ENCODE measurements around the gene ANO10.
"Not testable (repeated sequence)": the region's sequence is repeated elsewhere in the genome, so short reads cannot be mapped to it uniquely, and the experiment has no call there.

ANO10 gene

DNA sequence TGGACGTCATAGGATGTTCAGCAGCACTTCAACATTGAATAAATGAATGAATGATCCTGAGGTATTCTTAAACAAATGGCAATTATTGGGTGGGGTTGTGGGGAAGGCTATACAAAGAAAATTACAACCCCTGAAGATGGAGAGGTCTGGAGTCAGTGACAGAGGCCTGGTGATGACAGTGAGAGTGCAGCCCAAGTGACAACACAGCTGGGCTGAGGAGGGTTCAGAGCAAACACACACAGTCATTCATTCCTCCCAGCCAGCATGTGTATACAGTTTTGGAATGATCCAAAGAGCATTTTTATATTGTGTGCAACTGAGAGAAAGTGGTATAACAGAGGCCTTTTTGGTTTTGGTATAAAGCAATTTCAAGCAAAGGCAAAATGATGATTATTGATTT is 148.1 kb downstream of the ANO10 start:
- DNase-seq (ENCODE audit: low read depth in 3 of 3) = no peak

DNA sequence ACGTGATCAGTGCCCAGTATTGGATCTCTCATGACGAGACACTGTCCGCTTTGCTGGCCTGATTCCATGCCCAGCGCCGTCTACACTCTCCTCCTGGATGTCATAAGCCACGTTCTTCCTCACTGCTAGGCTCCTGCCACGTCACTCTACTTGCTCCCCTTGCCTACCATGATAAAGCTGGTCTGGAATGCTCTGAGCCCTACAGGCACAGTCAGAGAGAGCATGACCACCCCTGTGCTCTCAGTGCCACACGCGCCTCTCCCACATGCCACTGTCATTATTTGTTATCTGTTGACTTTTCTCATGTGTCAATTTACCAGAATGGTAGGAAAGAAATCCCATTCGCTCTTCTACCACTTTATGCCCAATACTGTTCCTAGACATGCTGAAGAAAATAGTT is 148.6 kb downstream of the ANO10 start:
- DNase-seq (ENCODE audit: low read depth in 3 of 3) = no peak

DNA sequence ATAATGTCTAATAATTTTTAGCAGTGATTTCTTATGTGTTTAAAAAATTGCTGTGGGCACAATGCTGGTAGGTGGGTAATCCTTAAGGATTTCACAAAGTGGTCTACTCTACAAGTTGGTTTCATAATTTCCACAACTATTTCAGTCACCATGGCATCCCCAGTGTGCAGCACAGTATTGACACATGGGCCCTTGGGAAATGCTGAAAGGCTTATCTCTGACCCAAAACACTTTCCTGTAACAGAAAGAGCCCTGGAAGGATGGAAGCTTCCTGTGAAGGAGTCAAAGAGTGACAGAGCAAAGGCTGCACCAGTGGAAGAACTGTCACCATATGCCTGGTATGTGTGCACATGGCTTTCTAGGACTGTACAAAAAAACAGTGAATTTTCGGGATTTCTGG is 153.7 kb downstream of the ANO10 start:
- DNase-seq (ENCODE audit: low read depth in 3 of 3) = no peak

DNA sequence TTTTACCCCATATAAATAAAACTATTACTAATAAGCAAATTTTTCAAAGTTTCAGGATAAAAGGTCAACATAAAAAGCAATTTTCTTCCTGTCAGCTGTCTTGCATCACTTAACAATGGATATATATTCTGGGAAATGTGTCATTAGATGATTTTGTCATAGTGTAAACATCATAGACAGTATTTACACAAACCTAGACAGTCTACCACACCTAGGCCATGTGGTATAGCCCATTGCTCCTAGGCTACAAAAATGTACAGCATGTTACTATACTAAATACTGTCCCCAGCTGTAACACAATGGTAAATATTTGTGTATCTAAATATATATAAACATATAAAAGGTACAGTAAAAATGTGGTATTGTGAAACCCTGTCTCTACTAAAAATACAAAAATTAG is 156.7 kb downstream of the ANO10 start:
- no peak for DNase-seq (ENCODE audit: low read depth in 3 of 3)

GRCh38 chr3:43462566-43462965 is 159.2 kb downstream of the ANO10 start:
- DNase-seq (ENCODE audit: low read depth in 3 of 3) = not testable (repeated sequence)

DNA sequence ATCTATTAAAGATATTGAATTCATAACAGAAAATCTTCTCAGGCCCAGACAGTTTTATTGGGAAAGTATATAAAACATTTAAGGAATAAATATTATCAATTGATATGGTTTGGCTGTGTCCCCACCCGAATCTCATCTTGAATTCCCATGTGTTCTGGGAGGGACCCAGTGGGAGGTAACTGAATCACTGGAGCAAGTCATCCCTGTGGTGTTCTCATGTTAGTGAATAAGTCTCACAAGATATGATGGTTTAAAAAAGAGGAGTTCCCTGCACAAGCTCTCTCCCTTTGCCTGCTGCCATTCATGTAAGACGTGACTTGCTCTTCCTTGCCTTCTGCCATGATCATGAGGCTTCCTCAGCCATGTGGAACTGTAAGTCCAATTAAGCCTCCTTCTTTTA is 160.5 kb downstream of the ANO10 start:
- no peak for DNase-seq (ENCODE audit: low read depth in 3 of 3)

- not testable (repeated sequence) for DNase-seq (ENCODE audit: low read depth in 3 of 3)
Measured at GRCh38 chr3:43457038-43457437, 164.8 kb downstream of the ANO10 start.

- DNase-seq (ENCODE audit: low read depth in 3 of 3) = no peak
Measured at GRCh38 chr3:43455233-43455632, 166.6 kb downstream of the ANO10 start.

DNA sequence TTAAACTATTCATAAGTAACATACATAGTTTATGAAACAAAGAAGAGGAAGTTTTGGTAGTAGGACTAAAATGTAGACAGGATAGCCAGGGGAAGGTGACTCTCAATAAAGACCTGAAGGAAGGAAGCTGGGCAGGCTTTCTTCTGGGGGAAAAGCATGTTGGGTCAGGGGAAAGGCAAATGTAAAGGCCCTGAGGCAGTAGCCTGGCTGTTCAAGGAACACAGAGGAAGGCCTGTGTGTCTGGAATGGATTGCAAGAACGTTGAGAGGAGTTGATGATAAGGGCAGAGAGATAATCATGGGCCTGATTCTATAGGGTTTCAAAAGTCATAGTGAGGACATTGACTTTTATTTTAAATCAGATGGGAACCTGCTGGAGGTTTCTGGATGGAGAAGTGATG is 167.8 kb downstream of the ANO10 start:
- no peak for DNase-seq (ENCODE audit: low read depth in 3 of 3)

- DNase-seq (ENCODE audit: low read depth in 3 of 3) = no peak
Measured at GRCh38 chr3:43451670-43452254, 170.0 kb downstream of the ANO10 start.

GRCh38 chr3:43448098-43448497 is 173.7 kb downstream of the ANO10 start:
- no peak for DNase-seq (ENCODE audit: low read depth in 3 of 3)

GRCh38 chr3:43445820-43446219 is 176.0 kb downstream of the ANO10 start:
- DNase-seq (ENCODE audit: low read depth in 3 of 3) = no peak

DNA sequence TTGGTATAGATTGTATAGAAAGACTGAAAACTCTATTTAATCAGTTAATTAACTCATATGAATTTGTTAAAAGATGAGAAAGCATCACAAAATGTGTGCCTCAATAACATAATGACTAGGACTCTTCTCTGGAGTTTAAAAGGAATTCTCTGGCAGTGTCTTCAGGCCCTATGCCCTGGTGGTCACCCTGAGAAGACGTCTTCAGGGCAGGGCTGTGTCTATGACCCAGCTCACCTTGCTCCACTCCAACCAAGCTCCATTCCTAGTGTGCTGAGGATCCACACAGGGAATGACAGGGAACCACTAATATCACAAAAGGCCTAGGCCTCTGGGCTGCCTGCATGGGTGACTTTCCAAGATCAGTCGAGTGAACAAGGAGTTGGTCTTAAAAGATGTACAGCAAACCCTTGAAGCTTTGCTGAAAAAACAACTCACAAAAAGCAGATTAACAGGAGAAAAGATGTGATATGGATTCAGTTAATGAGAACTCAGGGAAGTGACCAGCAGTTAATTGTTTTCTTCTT is 178.9 kb downstream of the ANO10 start:
- DNase-seq (ENCODE audit: low read depth in 3 of 3) = no peak

DNA sequence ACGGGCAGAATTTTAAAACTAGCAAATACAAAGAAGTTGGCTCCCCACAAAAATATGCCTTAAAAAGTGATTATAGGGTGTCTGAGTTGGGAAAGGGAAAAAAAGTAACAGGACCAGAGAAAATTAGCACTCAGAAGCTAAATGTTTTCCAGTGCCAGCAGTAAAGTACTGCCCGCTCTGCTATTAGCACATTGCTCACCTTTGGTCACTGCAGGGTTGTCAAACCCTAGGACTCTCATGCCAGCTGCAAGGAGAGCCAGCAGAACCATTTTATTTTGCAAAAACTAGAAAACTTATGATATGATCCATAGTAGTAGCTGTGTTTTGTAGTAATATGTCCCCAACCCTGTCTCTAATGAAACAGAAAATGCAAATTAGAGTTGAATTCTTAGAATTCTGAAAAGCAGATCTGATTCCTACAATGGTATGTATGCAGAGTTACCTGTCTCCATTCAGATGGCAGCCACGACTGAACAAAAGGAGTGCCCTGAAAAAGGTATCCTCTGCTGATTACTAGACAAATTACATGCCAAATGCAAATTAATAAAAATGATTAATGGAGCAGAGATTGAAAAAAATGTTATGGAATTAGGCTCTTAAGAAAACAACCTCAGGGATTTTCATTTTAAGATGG is 185.2 kb downstream of the ANO10 start:
- DNase-seq (ENCODE audit: low read depth in 3 of 3) = no peak

DNA sequence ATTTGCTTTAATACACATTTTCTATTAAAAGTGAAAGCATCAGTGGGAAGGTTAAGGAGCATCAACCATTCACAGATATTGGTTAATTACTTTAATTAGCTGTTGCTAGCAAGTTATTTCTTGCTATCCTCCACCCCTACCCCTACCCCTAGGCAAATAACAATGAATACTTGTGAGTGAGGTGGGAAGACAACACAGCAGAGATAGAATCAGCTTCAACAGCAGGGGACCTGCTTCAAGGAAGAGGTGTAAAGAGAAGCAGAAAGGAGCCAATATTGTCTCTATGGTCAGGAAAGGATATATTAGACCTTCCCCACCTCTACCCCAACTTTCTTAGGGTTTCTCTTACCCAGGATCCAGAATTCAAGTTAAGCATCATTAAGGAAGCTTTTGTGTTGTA is 186.1 kb downstream of the ANO10 start:
- no peak for DNase-seq (ENCODE audit: low read depth in 3 of 3)

DNA sequence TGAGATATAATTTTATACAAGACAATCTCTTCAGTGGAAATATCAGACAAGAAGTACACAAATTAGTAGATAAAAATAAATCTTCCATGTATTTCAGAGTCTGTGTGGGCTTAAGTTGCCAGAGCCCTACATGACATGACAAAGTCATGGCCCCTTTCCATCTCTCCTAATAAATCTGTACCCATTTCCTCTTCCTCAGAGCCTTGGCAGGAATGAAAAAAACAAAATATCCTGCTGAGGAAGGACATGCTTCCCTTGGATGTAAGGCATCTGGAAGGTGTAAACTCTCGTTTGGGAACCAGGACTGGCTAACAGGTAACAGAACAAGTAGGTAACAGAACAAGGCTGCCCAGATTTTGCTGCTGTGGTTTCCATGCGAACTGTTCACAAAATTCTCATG is 187.4 kb downstream of the ANO10 start:
- DNase-seq (ENCODE audit: low read depth in 3 of 3) = no peak

DNA sequence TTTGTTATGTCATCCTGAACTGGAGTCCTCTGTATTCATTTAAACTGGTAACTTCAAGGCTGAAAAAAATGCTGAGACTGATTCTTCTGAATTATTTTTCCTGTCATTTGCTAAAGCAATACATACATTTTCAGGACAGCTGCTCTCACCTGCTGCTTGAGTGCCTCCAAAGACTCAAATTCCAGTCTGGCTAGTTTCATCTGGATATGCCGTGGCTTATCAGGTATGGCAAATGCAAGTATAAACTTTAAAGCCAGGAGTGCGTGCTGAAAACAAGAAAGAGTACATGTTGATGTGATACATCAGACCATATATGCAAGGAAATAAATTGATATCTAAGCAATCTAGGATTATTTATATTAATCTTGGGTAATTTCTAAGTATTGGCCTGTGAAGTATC is 189.3 kb downstream of the ANO10 start:
- no peak for DNase-seq (ENCODE audit: low read depth in 3 of 3)

GRCh38 chr3:43426388-43426787 is 195.4 kb downstream of the ANO10 start:
- DNase-seq (ENCODE audit: low read depth in 3 of 3) = no peak

GRCh38 chr3:43425829-43426228 is 196.0 kb downstream of the ANO10 start:
- DNase-seq (ENCODE audit: low read depth in 3 of 3) = no peak

DNA sequence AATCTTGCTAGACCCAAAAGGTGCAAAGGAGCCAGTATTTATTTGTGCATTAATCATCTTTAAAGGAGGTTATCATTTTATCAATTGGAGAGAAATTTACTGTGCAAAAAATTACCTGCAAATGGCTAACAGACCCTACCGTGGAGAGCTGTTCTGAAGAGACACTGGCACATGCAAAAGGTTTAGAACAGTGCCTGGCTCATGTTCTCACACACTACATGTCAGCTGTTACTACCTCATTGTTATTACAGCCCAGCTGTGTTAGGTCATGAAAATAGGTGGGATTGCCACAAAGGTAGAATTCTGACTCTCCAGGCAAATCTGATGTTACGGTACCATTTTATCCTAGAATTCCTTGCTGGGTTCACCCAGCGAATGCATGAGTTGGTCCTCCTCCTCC is 198.2 kb downstream of the ANO10 start:
- DNase-seq (ENCODE audit: low read depth in 3 of 3) = no peak

GRCh38 chr3:43423142-43423541 is 198.7 kb downstream of the ANO10 start:
- no peak for DNase-seq (ENCODE audit: low read depth in 3 of 3)

GRCh38 chr3:43418601-43419272 is 203.1 kb downstream of the ANO10 start:
- DNase-seq (ENCODE audit: low read depth in 3 of 3) = no peak

DNA sequence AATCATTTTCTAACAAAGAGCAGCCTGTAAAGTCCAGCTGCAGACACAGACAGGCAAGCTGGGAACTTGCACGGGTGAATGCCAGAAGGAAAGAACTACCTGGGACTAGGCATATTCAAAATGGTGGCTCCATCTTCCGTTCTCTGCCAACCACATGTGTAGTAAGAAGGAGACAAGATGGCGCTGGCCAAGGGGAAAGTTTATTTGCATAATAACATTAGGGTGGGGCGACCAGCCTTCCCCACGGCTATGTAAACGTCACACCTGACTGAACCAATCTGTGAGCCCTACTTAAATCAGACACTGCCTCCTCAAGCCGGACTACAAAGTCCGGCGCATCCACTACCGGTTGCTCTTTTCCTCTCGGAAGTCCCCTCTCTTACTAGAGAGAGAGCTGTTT is 204.7 kb downstream of the ANO10 start:
- DNase-seq (ENCODE audit: low read depth in 3 of 3) = no peak

Measured in stimulated activated CD4-positive, alpha-beta T cell treated with anti-CD3 and anti-CD28 coated beads, TNF-alpha, amount 100 ng/mL, for 4 hours (primary cell).